ENCODE data around the gene WRNIP1.

GRCh38 chr6:2830183-2830582 is 65.0 kb downstream of the WRNIP1 start:
- no peak for TF ChIP-seq POLR2A (IDR thresholded peaks at IDR 0.05; ENCODE audit: control extremely low read depth in 1 of 2, low read depth in 2 of 2, low read length in 2 of 2)
- TF ChIP-seq NRF1 (IDR thresholded peaks at IDR 0.05; ENCODE audit: low read depth, low read length) = no peak
- TF ChIP-seq CBX5 (IDR thresholded peaks at IDR 0.05; ENCODE audit: low read depth, low read length) = no peak
- TF ChIP-seq JUN (IDR thresholded peaks at IDR 0.05; ENCODE audit: low read depth, low read length) = no peak
- TF ChIP-seq EP300 (IDR thresholded peaks at IDR 0.05; ENCODE audit: borderline replicate concordance in 1 of 2, low read depth in 2 of 2, low read length in 2 of 2) = no peak
- no peak for TF ChIP-seq JUND (IDR thresholded peaks at IDR 0.05; ENCODE audit: low read length)
- no peak for TF ChIP-seq KDM5A (IDR thresholded peaks at IDR 0.05; ENCODE audit: low read length)
- TF ChIP-seq GTF2F1 (IDR thresholded peaks at IDR 0.05; ENCODE audit: borderline replicate concordance, low read depth, low read length) = no peak

All from H1 (cell line).